Natural killer cell (primary cell): ENCODE data around the gene FCRLB. TPM values are rescaled to one million over a fixed set of nuclear protein-coding genes. Genes with fewer than 3 reads are reported as not detected.
"Not testable (repeated sequence)": the region's sequence is repeated elsewhere in the genome, so short reads cannot be mapped to it uniquely, and the experiment has no call there.

ENCODE experiments used
- ATAC-seq, 3 donors: fragments of 150-1000 bp in 2 of 3; fragments of 200-7000 bp in 1 of 3; cut with Tn5 transposase; 1 replicate in 1 of 3; 2 replicates in 2 of 3; pipeline ENCODE4 v1.10.0; 2021; ENCODE audit warnings: mild to moderate bottlenecking in 2 of 3, moderate library complexity in 2 of 3
- DNase-seq, 2 donors: peaks; one replicate each; pipeline versions ENCODE4 v3.0.0 to v3.0.0-alpha.2; 2013 to 2021; ENCODE audit warnings: mixed read lengths in 1 of 2
- H3K27ac ChIP-seq: one replicate; pipeline ENCODE4 v1.5.1; 2013; ENCODE audit warnings: mild to moderate bottlenecking, low read length
- H3K27me3 ChIP-seq: one replicate; pipeline ENCODE4 v1.6.1; 2013; ENCODE audit warnings: low read length; ENCODE audit not compliant: control insufficient read depth, insufficient read depth
- H3K36me3 ChIP-seq: one replicate; pipeline ENCODE4 v1.6.1; 2013; ENCODE audit warnings: low read length; ENCODE audit not compliant: control insufficient read depth, insufficient read depth
- H3K4me1 ChIP-seq: one replicate; pipeline ENCODE4 v1.6.1; 2013; ENCODE audit warnings: low read length; ENCODE audit not compliant: control insufficient read depth, insufficient read depth
- H3K4me3 ChIP-seq: one replicate; pipeline ENCODE4 v1.5.1; 2013; ENCODE audit warnings: low read length
- H3K9me3 ChIP-seq: one replicate; pipeline ENCODE4 v1.6.1; 2013; ENCODE audit warnings: low read length; ENCODE audit not compliant: control insufficient read depth, insufficient read depth
- H3K27ac Mint-ChIP-seq, 2 donors: one replicate each; pipeline ENCODE4 v1.8.0; 2022; ENCODE audit warnings: mild to moderate bottlenecking in 2 of 2, mixed read lengths in 2 of 2, moderate library complexity in 1 of 2
- H3K27me3 Mint-ChIP-seq, 2 donors: one replicate each; pipeline ENCODE4 v1.8.0; 2022; ENCODE audit warnings: low read depth in 2 of 2, mixed read lengths in 2 of 2
- H3K36me3 Mint-ChIP-seq: one replicate; pipeline ENCODE4 v1.8.0; 2022; ENCODE audit warnings: mixed read lengths
- H3K4me1 Mint-ChIP-seq, 2 donors: one replicate each; pipeline ENCODE4 v1.8.0; 2022; ENCODE audit warnings: mixed read lengths in 2 of 2
- H3K4me3 Mint-ChIP-seq: one replicate; pipeline ENCODE4 v1.8.0; 2022; ENCODE audit warnings: mild to moderate bottlenecking, moderate library complexity, mixed read lengths
- H3K9me3 Mint-ChIP-seq, 2 donors: one replicate each; pipeline ENCODE4 v1.8.0; 2022; ENCODE audit warnings: mixed read lengths in 2 of 2
- CTCF ChIP-seq: fragments of 200-600 bp; IDR thresholded peaks from one replicate; pipeline ENCODE4 v1.8.0; 2022; ENCODE audit warnings: antibody characterized with exemption
- WGBS: methylation state at CpG from one replicate; pipeline ENCODE4 v1.1.7; 2013; ENCODE audit warnings: missing lambda C conversion rate; ENCODE audit not compliant: insufficient coverage; 5-methylcytosine and 5-hydroxymethylcytosine counted together
- intact Hi-C: fragments of 100-400 bp; cut with micrococcal nuclease; formaldehyde crosslinking; loops from one replicate; pipeline ENCODE4 v1.14.2; 2022
- total RNA-seq, 4 donors: library from RNA; stranded (reverse); fragments of 120-200 nt in 1 of 4; gene quantifications; one replicate each; pipeline versions ENCODE4 v1.2.3 to v1.2.4, GENCODE V29; 2013 to 2022

FCRLB gene
- total RNA-seq, 3 donors from 2014 or later (not counting 1 experiment from before 2014, with no cell fraction given) = 3.6 to 6.2 (median 5.2) TPM

- Histone ChIP-seq H3K9me3 (no peaks in the 10 kb centered on the region), H3K27ac (no peak overlapping the region), H3K36me3 (no peaks in the 10 kb centered on the region), H3K27me3 (peaks cover 3% of the 10 kb centered on the region), H3K4me3 (no peak overlapping the region), H3K4me1 (peaks cover 2% of the 10 kb centered on the region)
- Mint-ChIP-seq H3K36me3 (peaks cover 9% of the 10 kb centered on the region), H3K4me1 (peaks cover 0 to 5% of the 10 kb centered on the region in 2 donors), H3K27ac (no peak overlapping the region), H3K4me3 (no peak overlapping the region), H3K27me3 (peaks cover 8 to 15% of the 10 kb centered on the region in 2 donors), H3K9me3 (peaks cover 0 to 2% of the 10 kb centered on the region in 2 donors)
- DNase-seq (no peak), ATAC-seq (no peak)
- no peak for TF ChIP-seq CTCF
- intact Hi-C loops = no loop called here
- WGBS = 78% methylated on average over 3 of the region's 3 CpGs
Observed at GRCh38 chr1:161691846-161692245, 29.5 kb upstream of the FCRLB start.

- H3K4me1 Mint-ChIP-seq, intact Hi-C loops, H3K27me3 ChIP-seq, ATAC-seq, H3K4me3 Mint-ChIP-seq, H3K36me3 ChIP-seq, DNase-seq, H3K36me3 Mint-ChIP-seq, H3K27ac ChIP-seq, H3K4me1 ChIP-seq, H3K4me3 ChIP-seq, H3K27ac Mint-ChIP-seq, H3K9me3 Mint-ChIP-seq, H3K9me3 ChIP-seq: not testable (repeated sequence)
- WGBS = 89% methylated on average over 14 of the region's 14 CpGs
- peaks cover 8 to 17% of the 10 kb centered on the region in 2 donors for H3K27me3 Mint-ChIP-seq
Observed at GRCh38 chr1:161693020-161693712, 28.2 kb upstream of the FCRLB start.

GRCh38 chr1:161698302-161698701 lies 23.0 kb upstream of the FCRLB start:
- peaks cover 8 to 18% of the 10 kb centered on the region in 2 donors for H3K27me3 Mint-ChIP-seq

GRCh38 chr1:161702250-161702649 lies 19.1 kb upstream of the FCRLB start:
- Histone ChIP-seq H3K27me3 (no peaks in the 10 kb centered on the region), H3K36me3 (no peaks in the 10 kb centered on the region), H3K4me3 (no peak overlapping the region), H3K27ac (no peak overlapping the region), H3K4me1 (no peaks in the 10 kb centered on the region), H3K9me3 (no peaks in the 10 kb centered on the region)
- no peak for DNase-seq
- no peak for ATAC-seq
- intact Hi-C loops = loop anchor here (5.0 kb wide), 1 partner anchor 140 kb away; no protein-coding TSS in a partner anchor
- no peaks in the 10 kb centered on the region for H3K36me3 Mint-ChIP-seq
- peaks cover 0 to 4% of the 10 kb centered on the region in 2 donors for H3K27me3 Mint-ChIP-seq
- no peak overlapping the region for H3K27ac Mint-ChIP-seq
- H3K4me1 Mint-ChIP-seq = peaks cover 8 to 13% of the 10 kb centered on the region in 2 donors
- 95% methylated on average over 8 of the region's 8 CpGs for WGBS
- no peak overlapping the region for H3K4me3 Mint-ChIP-seq
- no peaks in the 10 kb centered on the region for H3K9me3 Mint-ChIP-seq
- no peak for TF ChIP-seq CTCF

More at GRCh38 chr1:161698302-161698701, 23.0 kb upstream of the FCRLB start:
- ATAC-seq, H3K27ac Mint-ChIP-seq, H3K4me3 ChIP-seq, intact Hi-C loops, H3K9me3 ChIP-seq, H3K27ac ChIP-seq, DNase-seq, H3K27me3 ChIP-seq, H3K36me3 ChIP-seq, H3K36me3 Mint-ChIP-seq, H3K4me1 ChIP-seq, H3K4me3 Mint-ChIP-seq, H3K9me3 Mint-ChIP-seq: not testable (repeated sequence)
- H3K4me1 Mint-ChIP-seq = peaks cover 8 to 13% of the 10 kb centered on the region in 2 donors
- 83% methylated on average over 2 of the region's 2 CpGs for WGBS
